Suprapubic skin (tissue), 4 donors: ENCODE results near the gene THSD7A.

Experiments used
- EP300 ChIP-seq: sonication (generic); formaldehyde crosslinking; IDR thresholded peaks from one replicate; pipeline ENCODE4 v1.6.1; 2017; ENCODE audit warnings: antibody characterized with exemption
- POLR2A ChIP-seq, 2 donors: fragments of 450-650 bp; IDR thresholded peaks; one replicate each; pipeline ENCODE4 v1.6.1; 2017; ENCODE audit warnings: antibody characterized with exemption in 2 of 2, mild to moderate bottlenecking in 2 of 2, moderate library complexity in 2 of 2
- POLR2AphosphoS5 ChIP-seq, 3 donors: sonication (generic); formaldehyde crosslinking; IDR thresholded peaks; one replicate each; pipeline ENCODE4 v1.6.1; 2017; ENCODE audit warnings: antibody characterized with exemption in 3 of 3
- TF ChIP-seq, protein P1 (sequence below), 2 donors: fragments of 200-600 bp in 1 of 2; fragments of 450-650 bp in 1 of 2; sonication (generic) in 1 of 2; IDR thresholded peaks; one replicate each; pipeline ENCODE4 v1.5.1; 2016 to 2019; ENCODE audit warnings: antibody characterized with exemption in 2 of 2, mild to moderate bottlenecking in 1 of 2, moderate library complexity in 1 of 2

DNA sequence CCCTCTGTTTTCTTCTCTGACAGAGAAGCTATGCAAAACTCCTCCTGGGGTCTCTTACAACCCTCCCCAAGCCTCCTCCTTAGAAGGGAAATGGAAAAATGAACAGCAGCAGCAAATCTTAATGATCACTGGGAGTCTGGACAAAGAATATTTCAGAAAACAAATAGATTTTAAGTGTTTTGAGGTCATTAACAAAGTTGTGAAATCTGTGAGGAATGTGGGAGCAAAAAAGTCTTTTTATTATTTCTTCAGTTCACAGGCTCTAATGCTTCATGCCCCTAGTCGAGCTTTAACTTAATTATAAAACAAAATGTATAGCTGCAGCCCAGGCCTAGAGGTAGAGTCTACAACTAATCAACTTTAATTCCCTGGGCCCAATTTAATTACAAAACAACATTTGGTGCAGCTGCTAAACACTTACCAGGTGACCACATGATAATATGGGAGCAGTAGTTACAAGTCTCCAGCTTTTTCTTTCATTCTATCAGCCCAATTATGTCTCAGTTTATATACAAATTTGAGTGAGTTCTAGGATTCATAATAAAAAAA is 293.2 kb downstream of the THSD7A start:
- TF ChIP-seq, protein P1, sequence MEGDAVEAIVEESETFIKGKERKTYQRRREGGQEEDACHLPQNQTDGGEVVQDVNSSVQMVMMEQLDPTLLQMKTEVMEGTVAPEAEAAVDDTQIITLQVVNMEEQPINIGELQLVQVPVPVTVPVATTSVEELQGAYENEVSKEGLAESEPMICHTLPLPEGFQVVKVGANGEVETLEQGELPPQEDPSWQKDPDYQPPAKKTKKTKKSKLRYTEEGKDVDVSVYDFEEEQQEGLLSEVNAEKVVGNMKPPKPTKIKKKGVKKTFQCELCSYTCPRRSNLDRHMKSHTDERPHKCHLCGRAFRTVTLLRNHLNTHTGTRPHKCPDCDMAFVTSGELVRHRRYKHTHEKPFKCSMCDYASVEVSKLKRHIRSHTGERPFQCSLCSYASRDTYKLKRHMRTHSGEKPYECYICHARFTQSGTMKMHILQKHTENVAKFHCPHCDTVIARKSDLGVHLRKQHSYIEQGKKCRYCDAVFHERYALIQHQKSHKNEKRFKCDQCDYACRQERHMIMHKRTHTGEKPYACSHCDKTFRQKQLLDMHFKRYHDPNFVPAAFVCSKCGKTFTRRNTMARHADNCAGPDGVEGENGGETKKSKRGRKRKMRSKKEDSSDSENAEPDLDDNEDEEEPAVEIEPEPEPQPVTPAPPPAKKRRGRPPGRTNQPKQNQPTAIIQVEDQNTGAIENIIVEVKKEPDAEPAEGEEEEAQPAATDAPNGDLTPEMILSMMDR (IDR thresholded peaks at IDR 0.05): no peak
- TF ChIP-seq POLR2A (IDR thresholded peaks at IDR 0.05) (no peak), POLR2AphosphoS5 (IDR thresholded peaks at IDR 0.05) (no peak), EP300 (no peak)
